Immature natural killer cell (primary cell): ENCODE measurements around the gene GAREM2. TPM values are rescaled to one million over a fixed set of nuclear protein-coding genes. Genes with fewer than 3 reads are reported as not detected.

Experiments
- DNase-seq, 3 donors: peaks; one replicate each; pipeline ENCODE4 v3.0.0; 2022; ENCODE audit warnings: mixed read lengths in 1 of 3
- H3K27ac Mint-ChIP-seq, 6 donors: one replicate each; pipeline ENCODE4 v1.8.0; 2020; ENCODE audit warnings: mixed read lengths in 6 of 6, mild to moderate bottlenecking in 5 of 6, inconsistent platforms in 4 of 6, moderate library complexity in 3 of 6
- H3K27me3 Mint-ChIP-seq, 3 donors: one replicate each; pipeline ENCODE4 v1.8.0; 2020 to 2021; ENCODE audit warnings: low read depth in 3 of 3, mild to moderate bottlenecking in 3 of 3, mixed read lengths in 3 of 3, moderate library complexity in 3 of 3, inconsistent platforms in 1 of 3
- H3K36me3 Mint-ChIP-seq, 3 donors: one replicate each; pipeline ENCODE4 v1.8.0; 2020; ENCODE audit warnings: mixed read lengths in 3 of 3, inconsistent platforms in 2 of 3, mild to moderate bottlenecking in 2 of 3
- H3K4me1 Mint-ChIP-seq, 2 donors: one replicate each; pipeline ENCODE4 v1.8.0; 2020; ENCODE audit warnings: inconsistent platforms in 2 of 2, mild to moderate bottlenecking in 2 of 2, mixed read lengths in 2 of 2, moderate library complexity in 1 of 2
- H3K4me3 Mint-ChIP-seq, 5 donors: one replicate each; pipeline ENCODE4 v1.8.0; 2020; ENCODE audit warnings: mild to moderate bottlenecking in 5 of 5, mixed read lengths in 5 of 5, inconsistent platforms in 3 of 5, moderate library complexity in 3 of 5
- H3K9me3 Mint-ChIP-seq, 6 donors: one replicate each; pipeline ENCODE4 v1.8.0; 2020; ENCODE audit warnings: mild to moderate bottlenecking in 6 of 6, mixed read lengths in 6 of 6, inconsistent platforms in 4 of 6, moderate library complexity in 3 of 6
- polyA plus RNA-seq, 3 donors: library from polyadenylated mRNA; unstranded; fragments of 300-500 nt; fragmentation: Illumina TruSeq; gene quantifications; one replicate each; pipeline ENCODE4 v1.2.3, GENCODE V29; 2021

The GAREM2 gene
- polyA plus RNA-seq, 3 donors from 2014 or later: 0.50 to 3.5 (median 1.4) TPM

DNA sequence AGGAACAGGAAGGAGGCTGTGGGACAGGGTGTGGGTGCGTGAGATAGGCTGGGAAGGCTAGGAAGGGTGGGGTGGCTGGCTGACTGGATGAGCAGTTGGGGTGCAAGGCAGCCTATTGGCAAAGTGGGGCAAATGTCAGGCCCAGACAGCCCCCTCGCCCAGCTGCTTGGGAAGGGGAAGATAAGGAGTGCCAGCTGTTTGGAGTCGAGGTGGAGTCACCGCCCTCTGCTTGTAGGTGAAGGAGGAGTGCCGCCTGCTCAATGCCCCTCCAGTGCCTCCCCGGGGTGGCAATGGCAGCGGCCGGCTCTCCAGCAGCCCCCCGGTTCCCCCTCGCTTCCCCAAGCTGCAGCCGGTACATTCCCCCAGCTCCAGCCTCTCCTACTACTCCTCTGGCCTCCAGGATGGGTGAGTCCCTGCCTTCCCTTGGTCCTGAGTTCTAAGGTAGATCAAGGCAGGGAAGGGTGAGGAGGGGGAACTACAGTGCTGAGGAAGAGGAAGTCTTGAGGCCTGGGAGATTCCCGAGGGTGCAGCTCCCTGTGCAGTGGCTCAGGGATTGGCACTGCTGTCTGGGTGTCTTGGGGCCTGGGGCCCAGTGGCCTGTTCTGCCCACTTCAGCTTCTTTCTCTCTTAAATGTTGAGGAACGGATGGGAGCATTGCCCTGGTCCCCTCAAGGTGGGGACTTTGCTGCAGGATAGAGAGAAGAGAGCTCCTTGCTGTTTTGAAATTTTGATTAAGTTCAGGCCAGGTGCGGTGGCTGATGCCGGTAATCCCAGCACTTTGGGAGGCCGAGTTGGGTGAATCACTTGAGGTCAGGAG, 13.3 kb downstream of the GAREM2 start:
- Mint-ChIP-seq H3K36me3 (no peaks in the 10 kb centered on the region), H3K4me1 (peaks cover 14 to 16% of the 10 kb centered on the region in 2 donors), H3K27me3 (peaks cover 4% of the 10 kb centered on the region in 3 donors), H3K4me3 (peak overlapping the region; percentile 81 to 86 (median 82)), H3K27ac (peak overlapping the region in 4 of 6 donors; percentile 19 to 71 (median 60)), H3K9me3 (no peaks in the 10 kb centered on the region)
- no peak for DNase-seq

DNA sequence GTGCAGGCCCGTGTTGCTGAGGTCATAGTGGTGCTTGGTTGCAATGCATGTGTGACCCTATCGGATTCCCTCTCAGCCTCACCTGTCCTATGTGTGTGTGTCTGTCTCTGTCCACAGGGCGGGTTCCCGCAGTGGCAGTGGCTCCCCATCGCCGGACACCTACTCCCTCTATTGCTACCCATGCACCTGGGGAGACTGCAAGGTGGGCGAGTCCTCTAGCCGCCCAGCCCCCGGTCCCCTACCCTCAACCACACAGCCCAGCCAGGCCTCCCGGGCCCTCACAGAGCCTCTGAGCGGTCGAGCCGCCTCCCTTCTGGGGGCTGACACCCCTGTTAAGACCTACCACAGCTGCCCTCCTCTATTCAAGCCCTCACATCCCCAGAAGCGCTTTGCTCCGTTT, 14.2 kb downstream of the GAREM2 start:
- no peaks in the 10 kb centered on the region for H3K9me3 Mint-ChIP-seq
- peaks cover 14 to 16% of the 10 kb centered on the region in 2 donors for H3K4me1 Mint-ChIP-seq
- peak overlapping the region in 2 of 6 donors; percentile 49 to 60 for H3K27ac Mint-ChIP-seq
- H3K36me3 Mint-ChIP-seq: peaks cover 0 to 7% (median 0%) of the 10 kb centered on the region in 3 donors
- no peak for DNase-seq
- H3K27me3 Mint-ChIP-seq: peaks cover 0 to 5% (median under 1%) of the 10 kb centered on the region in 3 donors
- peak overlapping the region in 4 of 5 donors; percentile 41 to 62 (median 49) for H3K4me3 Mint-ChIP-seq

DNA sequence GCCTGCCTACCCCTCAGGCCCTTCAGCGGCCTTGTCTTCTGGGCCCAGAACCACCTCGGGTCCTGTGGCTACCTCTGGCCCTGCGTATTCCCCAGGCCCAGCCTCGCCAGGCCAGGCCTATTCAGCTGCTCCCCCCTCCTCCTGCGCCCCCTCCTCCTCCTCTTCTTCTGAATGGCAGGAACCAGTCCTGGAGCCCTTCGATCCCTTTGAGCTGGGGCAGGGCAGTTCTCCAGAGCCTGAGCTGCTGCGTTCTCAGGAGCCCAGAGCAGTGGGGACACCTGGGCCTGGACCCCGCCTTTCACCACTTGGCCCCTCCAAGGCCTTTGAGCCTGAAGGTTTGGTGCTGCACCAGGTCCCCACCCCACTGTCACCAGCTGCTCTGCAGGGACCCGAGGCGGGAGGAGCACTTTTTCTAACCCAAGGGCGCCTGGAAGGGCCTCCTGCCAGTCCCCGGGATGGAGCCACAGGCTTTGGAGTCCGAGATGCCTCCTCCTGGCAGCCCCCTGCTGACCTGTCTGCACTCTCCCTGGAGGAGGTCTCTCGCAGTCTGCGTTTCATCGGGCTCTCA, 14.7 kb downstream of the GAREM2 start:
- H3K27ac Mint-ChIP-seq: peak overlapping the region in 1 of 6 donors; percentile 17
- peaks cover 0 to 4% (median 0%) of the 10 kb centered on the region in 3 donors for H3K27me3 Mint-ChIP-seq
- DNase-seq: no peak
- peaks cover 0 to 7% (median 0%) of the 10 kb centered on the region in 3 donors for H3K36me3 Mint-ChIP-seq
- H3K4me3 Mint-ChIP-seq: no peak overlapping the region
- H3K9me3 Mint-ChIP-seq: no peaks in the 10 kb centered on the region
- H3K4me1 Mint-ChIP-seq: peaks cover 14 to 16% of the 10 kb centered on the region in 2 donors

DNA sequence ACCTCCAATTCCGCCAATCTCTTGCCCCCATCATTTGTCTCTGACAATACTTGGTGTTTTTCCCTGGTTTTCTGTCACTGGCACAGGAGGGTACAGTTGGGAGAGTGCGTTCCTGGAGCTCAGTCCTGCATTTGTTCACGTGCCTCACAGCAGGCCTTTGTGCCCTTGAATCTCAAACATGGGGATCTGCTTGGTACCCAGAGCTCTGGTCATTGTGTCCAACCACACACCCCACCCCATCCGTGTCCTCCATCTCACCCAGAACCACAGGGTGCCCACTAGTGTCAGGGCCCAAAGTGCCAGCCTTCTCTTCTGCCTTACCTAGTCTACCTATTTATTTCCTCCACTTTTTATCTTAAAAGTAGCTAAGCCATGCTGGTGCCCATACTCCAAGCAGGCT, 16.2 kb downstream of the GAREM2 start:
- no peak for DNase-seq
- peaks cover under 1 to 16% (median 1%) of the 10 kb centered on the region in 3 donors for H3K36me3 Mint-ChIP-seq
- H3K27me3 Mint-ChIP-seq: peaks cover 0 to 2% (median 0%) of the 10 kb centered on the region in 3 donors
- no peak overlapping the region for H3K4me3 Mint-ChIP-seq
- H3K4me1 Mint-ChIP-seq: peaks cover 10% of the 10 kb centered on the region in 2 donors
- H3K27ac Mint-ChIP-seq: peak overlapping the region in 4 of 6 donors; percentile 16 to 69 (median 38)
- H3K9me3 Mint-ChIP-seq: no peaks in the 10 kb centered on the region

DNA sequence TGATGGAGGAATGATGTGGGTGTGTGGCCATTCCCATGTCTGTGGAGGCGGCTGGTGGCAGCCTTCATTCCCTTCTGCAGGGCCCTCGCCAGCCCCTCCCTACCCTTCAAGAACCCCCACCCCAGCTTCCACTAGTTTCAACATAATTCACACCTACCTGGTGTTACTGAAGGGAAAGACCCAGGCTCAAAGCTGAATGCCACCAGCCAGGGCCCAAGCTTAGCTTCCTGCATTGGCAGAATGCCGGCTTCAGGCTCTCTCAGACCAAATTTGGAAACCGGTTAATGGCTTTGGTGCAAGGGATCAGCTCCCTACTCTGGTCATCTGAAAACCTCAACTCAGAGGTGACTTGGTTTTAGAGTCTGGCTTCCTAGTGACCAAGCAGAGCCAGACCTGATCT, 16.9 kb downstream of the GAREM2 start:
- Mint-ChIP-seq H3K4me3 (no peak overlapping the region), H3K27ac (peak overlapping the region in 2 of 6 donors; percentile 16 to 39), H3K36me3 (peaks cover 5 to 23% (median 7%) of the 10 kb centered on the region in 3 donors), H3K9me3 (no peaks in the 10 kb centered on the region), H3K4me1 (peaks cover 10% of the 10 kb centered on the region in 2 donors), H3K27me3 (peaks cover 0 to 2% (median 0%) of the 10 kb centered on the region in 3 donors)
- DNase-seq: no peak

DNA sequence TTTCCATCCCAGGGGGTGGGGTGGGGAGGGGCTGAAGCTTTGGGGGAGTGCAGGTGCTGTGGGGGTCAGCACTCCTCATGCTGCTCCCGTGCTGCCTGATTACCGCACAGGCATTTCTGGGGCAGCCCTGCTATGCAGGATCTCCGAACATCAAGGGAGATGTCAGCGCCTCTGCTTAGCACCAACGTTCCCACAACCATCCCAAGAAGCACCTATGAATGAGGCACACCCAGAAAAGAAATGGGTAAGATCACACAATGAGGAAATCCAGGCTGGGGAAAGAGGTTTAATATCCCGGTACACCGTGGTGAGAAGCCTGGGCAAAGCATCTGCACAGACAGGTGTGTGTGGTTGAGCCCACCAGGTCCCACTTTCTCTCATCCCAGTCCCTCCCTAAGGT, 17.5 kb downstream of the GAREM2 start:
- DNase-seq: no peak
- Mint-ChIP-seq H3K4me1 (peaks cover 6 to 8% of the 10 kb centered on the region in 2 donors), H3K27ac (no peak overlapping the region), H3K27me3 (peaks cover 0 to 2% (median 0%) of the 10 kb centered on the region in 3 donors), H3K36me3 (peaks cover 5 to 29% (median 13%) of the 10 kb centered on the region in 3 donors), H3K9me3 (no peaks in the 10 kb centered on the region), H3K4me3 (no peak overlapping the region)

DNA sequence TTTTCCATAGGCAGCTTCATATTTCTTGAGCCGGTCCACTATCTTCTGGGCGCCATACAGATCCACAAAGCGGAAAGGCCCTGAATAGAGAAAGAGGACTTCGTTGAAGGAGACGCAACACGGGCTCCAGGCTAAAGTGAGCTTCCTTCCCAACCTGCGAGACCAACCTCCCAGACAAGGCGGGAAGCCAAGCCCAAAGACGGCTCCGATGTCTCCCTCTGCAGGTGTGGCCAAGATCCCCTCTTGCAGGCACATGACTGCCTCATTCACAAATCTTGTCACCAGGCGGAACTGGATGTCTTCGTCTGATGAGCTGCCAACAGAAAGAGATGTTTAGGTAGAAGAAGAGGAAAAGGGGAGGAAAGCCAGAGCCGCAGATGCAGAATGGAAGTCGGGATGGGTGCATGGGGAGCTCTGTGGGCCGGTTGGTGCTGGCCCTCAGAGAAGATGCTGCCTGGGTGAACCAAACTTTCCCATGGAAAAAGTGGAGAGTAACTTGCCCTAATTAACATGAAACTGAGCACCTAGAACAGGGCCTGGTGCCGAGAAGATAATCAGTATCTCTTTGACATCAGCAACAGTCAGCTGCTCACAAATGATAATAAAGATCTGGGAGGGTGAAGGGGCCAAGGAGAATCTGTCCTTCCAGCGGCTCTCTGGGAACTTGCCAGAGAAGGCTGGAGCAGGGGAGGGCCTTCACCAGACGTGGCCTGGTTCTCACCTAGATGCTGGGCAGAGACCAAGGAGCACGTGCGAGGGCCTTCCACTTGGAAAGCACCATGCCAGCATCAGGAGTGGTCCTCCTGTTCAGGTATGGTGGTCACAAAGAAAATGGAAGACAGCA, 18.6 kb downstream of the GAREM2 start:
- Mint-ChIP-seq H3K4me3 (no peak overlapping the region), H3K9me3 (no peaks in the 10 kb centered on the region), H3K27me3 (peaks cover 0 to 2% (median 0%) of the 10 kb centered on the region in 3 donors), H3K4me1 (peaks cover 0 to 3% of the 10 kb centered on the region in 2 donors), H3K27ac (peak overlapping the region in 1 of 6 donors; percentile 19), H3K36me3 (peaks cover 5 to 37% (median 13%) of the 10 kb centered on the region in 3 donors)
- no peak for DNase-seq

DNA sequence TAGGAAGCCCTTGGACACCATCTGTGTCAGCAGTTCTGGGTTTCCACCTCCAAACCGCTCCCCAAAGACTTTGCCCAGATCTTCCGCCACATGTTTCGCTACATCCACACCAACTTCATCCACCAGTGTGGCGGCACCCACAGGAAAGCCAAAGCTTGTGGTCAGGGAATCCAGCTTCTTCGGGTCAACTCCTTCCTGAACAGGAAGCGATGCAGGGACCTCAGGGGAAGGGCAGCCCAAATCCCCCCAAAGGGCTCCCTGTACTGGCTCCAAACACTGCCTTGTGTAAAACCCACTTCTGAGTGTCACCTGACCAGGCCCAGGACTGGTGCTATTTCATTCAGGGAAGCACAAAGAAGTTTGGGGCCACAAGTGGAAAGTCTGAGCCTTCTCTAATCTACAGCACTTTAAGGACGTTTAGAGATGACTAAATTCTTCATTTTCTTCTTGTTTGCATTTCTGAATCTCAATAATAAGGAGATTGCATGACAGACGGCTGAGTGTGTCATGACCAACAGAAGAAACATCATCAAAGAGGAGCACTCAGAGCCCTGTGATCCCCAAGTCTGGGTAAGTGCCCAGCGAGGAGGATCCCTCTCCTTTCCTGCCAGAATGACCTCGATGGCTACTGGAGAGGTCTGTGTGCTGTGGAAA, 20.8 kb downstream of the GAREM2 start:
- Mint-ChIP-seq H3K9me3 (no peaks in the 10 kb centered on the region), H3K27ac (peak overlapping the region in 2 of 6 donors; percentile 28 to 34), H3K4me1 (no peaks in the 10 kb centered on the region), H3K4me3 (no peak overlapping the region), H3K27me3 (peaks cover 0 to 4% (median 0%) of the 10 kb centered on the region in 3 donors), H3K36me3 (peaks cover 5 to 55% (median 18%) of the 10 kb centered on the region in 3 donors)
- no peak for DNase-seq

DNA sequence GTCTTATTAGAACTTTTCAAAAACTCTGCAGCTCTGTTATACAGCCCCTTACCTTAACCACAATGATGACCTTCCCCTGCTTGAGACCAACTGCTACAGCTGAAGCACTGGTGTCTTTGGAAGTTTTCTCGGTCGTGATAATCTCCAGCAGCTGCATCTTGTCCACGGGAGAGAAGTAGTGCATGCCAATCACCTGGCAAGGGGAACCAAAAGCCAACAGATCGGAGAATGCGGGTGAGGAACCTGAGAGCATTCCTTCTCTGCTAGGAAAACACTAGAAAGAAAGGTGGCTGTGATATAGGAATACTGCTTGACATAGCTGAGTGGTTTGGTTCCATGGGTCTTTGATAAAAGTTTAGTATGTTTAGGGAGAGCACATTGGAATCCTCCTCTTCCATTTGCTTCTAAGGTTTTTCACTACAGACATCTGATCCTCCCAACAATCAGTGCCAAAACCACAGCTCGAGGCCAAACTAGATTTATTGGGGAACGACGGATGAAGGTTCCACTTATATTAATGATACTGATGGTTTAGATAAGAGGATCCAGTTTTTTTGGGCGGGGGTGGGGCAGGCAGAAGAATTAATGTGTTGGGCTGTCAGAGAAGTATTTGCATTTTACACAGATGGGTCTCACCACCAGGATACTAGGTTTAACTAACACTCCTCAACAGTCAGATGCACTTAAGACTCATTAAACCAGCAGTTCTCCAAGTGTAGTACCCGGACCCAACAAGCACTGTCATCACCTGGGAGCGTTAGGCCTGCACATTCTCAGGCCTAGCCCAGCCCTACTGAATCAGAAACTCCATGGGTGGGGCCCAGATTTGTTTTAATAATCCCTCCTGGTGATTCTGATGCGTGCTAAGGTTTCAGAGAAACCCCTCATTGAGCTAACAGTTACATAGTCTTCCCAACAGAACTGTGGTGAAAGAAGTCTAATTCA, 22.4 kb downstream of the GAREM2 start:
- Mint-ChIP-seq H3K4me3 (no peak overlapping the region), H3K27me3 (peaks cover 0 to 4% (median 0%) of the 10 kb centered on the region in 3 donors), H3K4me1 (no peaks in the 10 kb centered on the region), H3K9me3 (no peaks in the 10 kb centered on the region), H3K36me3 (peaks cover 11 to 62% (median 25%) of the 10 kb centered on the region in 3 donors), H3K27ac (no peak overlapping the region)
- DNase-seq: no peak

DNA sequence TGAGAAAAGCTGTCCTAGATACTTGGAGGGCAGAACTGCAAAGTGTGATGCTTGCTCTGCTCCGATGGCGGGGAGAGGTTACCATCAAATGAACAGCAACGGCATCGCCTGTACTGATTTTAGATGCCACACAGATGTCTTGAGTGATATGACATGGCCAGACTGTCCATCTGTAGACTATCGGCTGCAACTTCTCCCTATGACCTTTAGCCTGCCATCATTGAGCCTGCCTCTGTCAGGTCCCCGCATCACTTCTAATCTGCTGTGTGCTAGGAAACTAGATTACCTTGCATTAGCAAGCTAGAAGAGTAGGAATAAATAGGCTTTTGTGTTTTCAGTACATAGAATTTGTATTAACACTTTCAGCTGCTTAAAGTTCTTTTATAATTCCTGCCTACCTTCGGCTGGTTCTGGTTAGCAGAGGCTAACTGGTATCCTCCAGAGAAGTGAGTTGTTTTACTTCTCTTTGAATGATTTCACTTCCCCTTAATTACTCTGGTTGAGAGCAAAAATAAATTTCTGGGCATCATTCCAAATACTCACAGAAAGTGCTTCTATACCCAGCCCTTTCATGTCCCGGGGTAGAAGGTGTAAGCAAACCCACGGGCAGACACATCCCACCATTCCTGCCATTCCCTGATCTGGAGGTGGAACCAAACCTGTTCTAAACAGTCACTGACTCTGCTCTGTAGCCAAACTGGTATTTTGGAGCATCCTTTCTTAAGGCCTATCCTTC, 24.0 kb downstream of the GAREM2 start:
- Mint-ChIP-seq H3K27ac (peak overlapping the region in 1 of 6 donors; percentile 18), H3K9me3 (no peaks in the 10 kb centered on the region), H3K4me3 (no peak overlapping the region), H3K36me3 (peaks cover 20 to 65% (median 30%) of the 10 kb centered on the region in 3 donors), H3K4me1 (no peaks in the 10 kb centered on the region), H3K27me3 (peaks cover 0 to 4% (median 0%) of the 10 kb centered on the region in 3 donors)
- no peak for DNase-seq

DNA sequence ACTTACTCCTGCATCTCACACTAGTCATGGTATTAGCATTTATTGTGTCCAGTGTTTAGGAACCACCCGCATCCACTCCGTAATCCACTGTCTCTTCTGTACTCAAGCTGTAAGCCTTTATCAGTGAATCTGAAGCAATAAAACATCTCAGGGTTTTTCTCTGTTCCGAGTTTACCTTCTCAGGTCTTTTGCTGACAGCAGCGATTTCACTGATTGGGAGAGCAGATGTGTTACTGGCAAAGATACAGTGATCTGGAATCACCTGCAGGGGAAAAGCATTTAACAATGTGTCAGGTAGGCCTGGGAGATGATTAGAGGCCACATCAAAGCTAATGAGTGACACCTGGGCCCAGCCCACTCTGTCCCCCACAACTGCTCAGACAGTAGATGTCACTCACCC, 24.6 kb downstream of the GAREM2 start:
- no peak overlapping the region for H3K4me3 Mint-ChIP-seq
- H3K4me1 Mint-ChIP-seq: no peaks in the 10 kb centered on the region
- no peak overlapping the region for H3K27ac Mint-ChIP-seq
- H3K9me3 Mint-ChIP-seq: no peaks in the 10 kb centered on the region
- H3K36me3 Mint-ChIP-seq: peaks cover 20 to 69% (median 30%) of the 10 kb centered on the region in 3 donors
- DNase-seq: no peak
- peaks cover 0 to 2% (median 0%) of the 10 kb centered on the region in 3 donors for H3K27me3 Mint-ChIP-seq
